Central memory CD8-positive, alpha-beta T cell (primary cell): ENCODE results near the gene SCFD2.

Experiments used
- ATAC-seq: fragments of 150-1000 bp; cut with Tn5 transposase; replicated peaks from 2 replicates; pipeline ENCODE4 v1.10.0; 2022; ENCODE audit warnings: mild to moderate bottlenecking, moderate FRiP score, moderate number of reproducible peaks; ENCODE audit not compliant: poor library complexity, severe bottlenecking; ENCODE audit errors: extremely low read depth
- DNase-seq, 2 donors: peaks; one replicate each; pipeline ENCODE4 v3.0.0; 2021; ENCODE audit warnings: low spot score in 2 of 2
- H3K27ac Mint-ChIP-seq: one replicate; pipeline ENCODE4 v1.8.0; 2022; ENCODE audit warnings: low read depth, mild to moderate bottlenecking, moderate library complexity, mixed read lengths
- H3K27me3 Mint-ChIP-seq: one replicate; pipeline ENCODE4 v1.8.0; 2022; ENCODE audit warnings: mixed read lengths
- H3K36me3 Mint-ChIP-seq: one replicate; pipeline ENCODE4 v1.8.0; 2022; ENCODE audit warnings: mild to moderate bottlenecking, moderate library complexity, mixed read lengths; ENCODE audit not compliant: insufficient read depth
- H3K4me1 Mint-ChIP-seq: one replicate; pipeline ENCODE4 v1.8.0; 2022; ENCODE audit warnings: mixed read lengths
- H3K4me3 Mint-ChIP-seq: one replicate; pipeline ENCODE4 v1.8.0; 2022; ENCODE audit warnings: mild to moderate bottlenecking, moderate library complexity, mixed read lengths
- H3K9me3 Mint-ChIP-seq: one replicate; pipeline ENCODE4 v1.8.0; 2022; ENCODE audit warnings: mixed read lengths

The SCFD2 gene

DNA sequence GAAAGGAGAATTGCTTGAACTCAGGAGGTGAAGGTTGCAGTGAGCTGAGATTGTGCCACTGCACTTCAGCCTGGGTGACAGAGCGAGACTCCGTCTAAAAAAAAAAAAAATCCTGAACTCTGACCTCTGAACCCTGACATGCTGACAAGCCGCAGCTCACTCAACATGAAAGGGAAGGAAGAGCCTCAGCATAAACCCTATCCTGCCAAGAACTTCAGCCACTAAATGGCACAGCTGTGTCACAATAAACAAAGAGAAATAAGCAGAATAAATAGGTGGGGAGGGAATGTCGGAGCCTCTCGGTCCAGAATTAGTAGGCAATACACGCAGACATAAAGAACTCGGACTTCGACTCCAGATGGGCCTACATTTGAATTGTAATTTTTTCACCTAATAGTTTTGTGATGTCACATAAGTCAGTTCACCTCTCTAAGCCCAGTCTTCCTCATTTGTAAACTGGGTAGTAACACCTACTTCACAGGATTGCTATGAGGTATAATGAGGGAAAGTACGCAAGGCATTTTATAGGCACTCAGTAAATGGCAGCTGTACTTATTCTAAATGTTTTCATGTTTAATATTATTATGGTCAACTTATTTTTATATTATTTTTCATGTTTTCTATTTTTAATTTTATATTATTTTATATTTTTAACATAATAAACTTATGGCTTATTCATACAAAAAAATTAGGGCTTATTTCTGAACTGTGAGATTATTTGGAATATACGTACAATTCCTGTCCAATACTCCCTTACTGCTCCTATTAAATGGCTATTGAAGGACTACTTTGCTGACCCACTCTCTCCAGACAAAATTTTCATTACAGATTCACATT, 243.4 kb downstream of the SCFD2 start:
- Mint-ChIP-seq H3K36me3 (peaks cover 1% of the 10 kb centered on the region), H3K9me3 (no peaks in the 10 kb centered on the region), H3K4me3 (no peak overlapping the region), H3K27ac (no peak overlapping the region), H3K27me3 (no peaks in the 10 kb centered on the region), H3K4me1 (no peaks in the 10 kb centered on the region)
- DNase-seq (no peak), ATAC-seq (no peak)

DNA sequence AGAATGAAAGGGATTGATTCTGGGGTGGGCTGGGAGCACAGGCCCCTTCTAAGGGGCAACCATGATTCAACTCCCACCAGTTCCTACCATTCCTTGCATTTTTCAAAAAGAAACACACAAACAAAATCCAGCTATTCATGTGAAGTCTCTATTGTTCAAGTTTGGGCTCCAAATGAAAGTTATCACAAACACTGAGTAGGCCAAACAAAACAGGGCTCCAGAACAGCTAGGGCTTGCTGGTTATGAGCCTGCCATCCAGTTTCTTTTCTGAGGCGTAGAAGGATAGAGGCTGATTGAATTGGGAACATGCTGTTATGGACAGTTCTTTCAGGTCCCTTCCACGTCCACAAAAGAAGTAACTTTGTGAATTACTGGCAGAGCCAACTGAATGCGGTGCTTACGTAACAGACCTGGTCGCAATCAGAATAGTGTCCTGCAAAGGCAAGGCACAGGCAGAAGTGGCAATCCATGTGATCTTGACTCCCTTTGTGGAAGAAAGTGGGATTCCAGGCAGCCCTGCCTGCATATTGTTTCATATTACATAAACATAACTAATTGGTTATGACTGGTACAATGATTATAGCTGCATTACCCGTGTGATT, 244.5 kb downstream of the SCFD2 start:
- Mint-ChIP-seq H3K4me3 (no peak overlapping the region), H3K27ac (no peak overlapping the region), H3K27me3 (no peaks in the 10 kb centered on the region), H3K4me1 (no peaks in the 10 kb centered on the region), H3K9me3 (no peaks in the 10 kb centered on the region), H3K36me3 (no peaks in the 10 kb centered on the region)
- DNase-seq: no peak
- ATAC-seq: no peak

DNA sequence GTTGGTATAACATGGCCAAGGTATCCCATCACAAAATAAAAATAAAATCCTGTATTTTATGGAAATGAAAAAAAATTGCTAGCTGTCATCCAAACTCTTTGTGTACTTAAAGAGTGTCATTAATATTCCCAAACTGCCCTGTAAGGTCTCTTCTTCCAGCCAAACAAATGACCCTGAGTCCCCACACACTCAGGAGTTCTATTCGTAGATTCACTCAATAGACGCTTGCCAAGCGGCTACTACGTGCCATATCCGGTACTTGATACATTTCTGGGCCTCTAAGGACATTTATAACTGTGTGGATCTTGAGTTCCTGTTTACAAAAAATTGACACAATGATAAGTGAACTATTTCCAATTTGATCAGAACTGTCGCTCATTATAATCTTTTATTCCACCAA, 245.1 kb downstream of the SCFD2 start:
- Mint-ChIP-seq H3K4me1 (no peaks in the 10 kb centered on the region), H3K27me3 (no peaks in the 10 kb centered on the region), H3K36me3 (no peaks in the 10 kb centered on the region), H3K4me3 (no peak overlapping the region), H3K27ac (no peak overlapping the region), H3K9me3 (no peaks in the 10 kb centered on the region)
- no peak for ATAC-seq
- DNase-seq: no peak

DNA sequence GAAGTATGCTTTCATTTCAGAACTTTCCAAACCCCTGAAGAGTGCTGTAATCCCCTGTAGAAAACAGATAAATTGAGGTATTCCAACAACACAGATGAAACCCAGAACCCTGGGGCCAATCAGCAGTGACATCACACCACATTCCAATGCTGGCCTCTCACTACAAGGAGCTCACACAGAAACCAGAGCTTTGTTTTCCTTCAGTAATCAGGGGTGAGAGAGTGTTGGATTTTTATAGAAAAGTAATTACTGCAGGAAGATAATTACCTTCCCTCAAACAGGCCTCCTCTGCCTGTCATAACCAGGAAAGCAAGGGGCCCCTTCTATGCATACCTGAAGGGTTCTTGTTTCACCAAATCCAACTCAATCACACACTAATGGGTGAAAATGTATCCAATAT, 246.2 kb downstream of the SCFD2 start:
- H3K36me3 Mint-ChIP-seq: no peaks in the 10 kb centered on the region
- H3K4me3 Mint-ChIP-seq: no peak overlapping the region
- no peaks in the 10 kb centered on the region for H3K4me1 Mint-ChIP-seq
- no peaks in the 10 kb centered on the region for H3K9me3 Mint-ChIP-seq
- DNase-seq (no peak), ATAC-seq (no peak)
- no peaks in the 10 kb centered on the region for H3K27me3 Mint-ChIP-seq
- no peak overlapping the region for H3K27ac Mint-ChIP-seq

DNA sequence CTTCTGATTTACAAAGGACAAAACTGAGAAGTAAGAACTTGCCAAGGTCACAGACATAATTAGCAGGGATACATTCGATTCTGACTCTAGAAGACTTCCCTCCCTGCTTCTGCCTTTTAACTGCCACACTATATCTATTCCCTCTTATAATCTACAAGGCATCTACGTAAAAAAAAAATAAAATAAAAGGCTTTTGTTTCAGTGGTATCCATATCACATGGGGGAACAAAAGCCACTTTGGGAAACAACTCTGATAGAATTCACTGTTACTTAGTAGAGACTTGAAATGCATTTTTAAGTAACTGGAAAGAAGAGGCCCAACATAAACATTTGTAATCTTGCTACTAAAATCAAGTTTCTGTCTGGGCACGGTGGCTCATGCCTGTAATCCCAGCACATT, 247.2 kb downstream of the SCFD2 start:
- DNase-seq (no peak), ATAC-seq (no peak)
- H3K27me3 Mint-ChIP-seq: no peaks in the 10 kb centered on the region
- no peaks in the 10 kb centered on the region for H3K9me3 Mint-ChIP-seq
- H3K4me3 Mint-ChIP-seq: no peak overlapping the region
- no peaks in the 10 kb centered on the region for H3K4me1 Mint-ChIP-seq
- H3K36me3 Mint-ChIP-seq: no peaks in the 10 kb centered on the region
- H3K27ac Mint-ChIP-seq: no peak overlapping the region

DNA sequence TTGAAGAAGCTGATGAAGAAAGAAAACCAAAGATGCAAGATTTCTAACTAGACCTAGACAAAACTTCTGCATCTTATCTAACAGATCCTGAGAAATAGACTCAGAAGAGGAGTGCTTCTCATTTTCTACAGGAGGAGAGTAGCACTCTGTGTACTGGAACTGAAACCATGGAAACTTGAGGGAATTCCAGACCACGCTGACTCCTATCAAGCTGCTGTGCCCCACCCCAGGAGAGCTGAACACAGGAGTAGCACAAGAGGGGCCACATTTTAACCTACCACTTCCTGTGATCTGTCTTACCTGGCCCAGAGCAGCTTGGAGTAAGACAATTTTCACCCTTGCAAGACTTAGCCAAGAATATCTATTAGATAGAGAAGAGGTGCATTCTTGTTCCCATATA, 248.9 kb downstream of the SCFD2 start:
- no peaks in the 10 kb centered on the region for H3K9me3 Mint-ChIP-seq
- H3K36me3 Mint-ChIP-seq: no peaks in the 10 kb centered on the region
- no peaks in the 10 kb centered on the region for H3K27me3 Mint-ChIP-seq
- no peaks in the 10 kb centered on the region for H3K4me1 Mint-ChIP-seq
- no peak overlapping the region for H3K27ac Mint-ChIP-seq
- no peak for ATAC-seq
- DNase-seq: no peak
- no peak overlapping the region for H3K4me3 Mint-ChIP-seq

DNA sequence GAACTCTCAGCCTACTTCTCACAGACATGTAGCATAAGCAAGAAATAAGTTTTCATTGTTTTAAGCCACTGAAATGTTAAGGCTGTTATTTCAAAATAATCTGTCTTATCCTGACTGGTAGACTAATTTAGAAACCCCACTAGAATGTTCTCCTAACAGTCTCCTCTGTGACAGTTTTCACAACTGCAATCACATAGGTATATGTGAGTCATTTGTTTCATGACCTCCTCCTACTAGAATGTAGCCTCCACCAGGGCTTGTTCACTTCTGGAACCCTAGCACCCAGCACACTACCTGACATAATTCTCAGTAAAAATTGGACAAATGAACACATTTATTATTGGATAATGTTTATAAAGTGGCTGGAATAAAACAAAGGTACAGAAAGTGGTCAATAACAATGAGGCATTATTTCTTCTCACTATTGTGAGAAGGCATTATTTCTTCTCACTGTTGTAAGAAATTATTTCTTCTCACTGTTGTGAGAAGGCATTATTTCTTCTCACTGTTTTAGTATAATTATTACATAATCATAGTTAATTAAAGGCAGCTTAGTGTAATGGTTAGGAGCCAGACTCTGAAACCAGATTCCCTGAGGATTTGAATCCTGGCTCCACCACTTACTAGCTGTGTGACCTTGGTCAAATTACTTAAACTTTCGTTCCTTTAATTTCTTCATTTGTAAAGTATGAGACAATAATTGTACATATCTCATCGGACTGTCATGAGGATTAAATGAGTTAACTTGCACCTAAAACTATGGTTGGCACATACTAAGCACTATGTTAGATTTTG, 252.2 kb downstream of the SCFD2 start:
- Mint-ChIP-seq H3K9me3 (no peaks in the 10 kb centered on the region), H3K36me3 (no peaks in the 10 kb centered on the region), H3K4me3 (no peak overlapping the region), H3K27ac (no peak overlapping the region), H3K4me1 (peaks cover 7% of the 10 kb centered on the region), H3K27me3 (no peaks in the 10 kb centered on the region)
- DNase-seq (no peak), ATAC-seq (no peak)

DNA sequence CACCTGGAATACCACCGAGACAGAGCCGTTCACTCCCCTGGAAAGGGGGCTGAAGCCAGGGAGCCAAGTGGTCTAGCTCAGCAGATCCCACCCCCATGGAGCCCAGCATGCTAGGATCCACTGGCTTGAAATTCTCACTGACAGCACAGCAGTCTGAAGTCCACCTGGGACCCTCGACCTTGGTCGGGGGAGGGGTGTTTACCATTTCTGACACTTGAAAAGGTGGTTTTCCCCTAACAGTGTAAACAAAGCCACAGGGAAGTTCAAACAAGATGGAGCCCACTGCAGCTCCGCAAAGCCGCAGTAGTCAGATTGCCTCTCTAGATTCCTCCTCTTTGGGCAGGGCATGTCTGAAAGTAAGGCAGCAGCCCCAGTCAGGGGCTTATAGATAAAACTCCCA, 260.5 kb downstream of the SCFD2 start:
- Mint-ChIP-seq H3K36me3 (no peaks in the 10 kb centered on the region), H3K4me3 (no peak overlapping the region), H3K9me3 (no peaks in the 10 kb centered on the region), H3K27ac (no peak overlapping the region), H3K4me1 (peaks cover 28% of the 10 kb centered on the region), H3K27me3 (no peaks in the 10 kb centered on the region)
- DNase-seq: no peak
- ATAC-seq: no peak

DNA sequence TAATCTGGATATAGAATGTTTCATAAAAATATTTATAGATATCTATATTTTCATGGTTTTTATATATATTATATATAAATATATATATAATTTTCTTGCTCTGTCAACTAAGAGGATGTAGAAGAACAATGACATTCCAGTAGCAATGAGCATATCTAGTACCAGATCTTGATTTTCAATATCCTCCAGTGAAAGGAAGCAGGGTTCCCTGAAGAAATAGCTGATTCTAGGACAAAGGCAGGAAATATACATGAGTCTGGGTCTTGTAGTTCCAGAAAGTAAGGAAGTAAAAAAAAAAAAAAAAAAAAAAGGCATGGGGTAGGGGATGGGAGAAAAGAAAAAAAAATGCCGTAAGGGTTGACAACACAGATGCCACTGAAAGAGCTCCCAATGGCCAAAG, 262.4 kb downstream of the SCFD2 start:
- H3K4me1 Mint-ChIP-seq: peaks cover 21% of the 10 kb centered on the region
- H3K9me3 Mint-ChIP-seq: peaks cover 4% of the 10 kb centered on the region
- ATAC-seq (no peak), DNase-seq (no peak)
- no peaks in the 10 kb centered on the region for H3K36me3 Mint-ChIP-seq
- no peak overlapping the region for H3K4me3 Mint-ChIP-seq
- no peaks in the 10 kb centered on the region for H3K27me3 Mint-ChIP-seq
- no peak overlapping the region for H3K27ac Mint-ChIP-seq

DNA sequence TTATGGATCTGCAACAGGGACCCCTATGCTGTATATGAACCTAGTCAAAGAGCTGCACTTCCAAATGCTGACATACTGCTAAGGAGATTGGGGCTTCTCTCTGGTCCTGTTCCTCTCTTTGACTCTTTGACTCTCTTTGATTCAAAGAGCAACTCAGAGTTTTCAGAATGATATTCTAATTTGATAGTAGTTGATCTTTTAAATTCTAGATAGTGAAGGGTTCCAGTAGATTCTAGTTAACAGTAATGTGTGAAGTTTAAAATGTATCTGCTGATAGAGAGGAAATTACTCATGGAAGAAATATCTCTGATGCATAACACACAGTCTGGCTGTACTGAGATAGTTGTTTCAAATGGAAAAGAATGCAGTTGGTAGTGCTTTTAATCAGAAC, 264.7 kb downstream of the SCFD2 start:
- DNase-seq: no peak
- Mint-ChIP-seq H3K4me1 (peaks cover under 1% of the 10 kb centered on the region), H3K27ac (no peak overlapping the region), H3K27me3 (no peaks in the 10 kb centered on the region), H3K9me3 (peaks cover 6% of the 10 kb centered on the region), H3K4me3 (no peak overlapping the region), H3K36me3 (no peaks in the 10 kb centered on the region)
- ATAC-seq: no peak

DNA sequence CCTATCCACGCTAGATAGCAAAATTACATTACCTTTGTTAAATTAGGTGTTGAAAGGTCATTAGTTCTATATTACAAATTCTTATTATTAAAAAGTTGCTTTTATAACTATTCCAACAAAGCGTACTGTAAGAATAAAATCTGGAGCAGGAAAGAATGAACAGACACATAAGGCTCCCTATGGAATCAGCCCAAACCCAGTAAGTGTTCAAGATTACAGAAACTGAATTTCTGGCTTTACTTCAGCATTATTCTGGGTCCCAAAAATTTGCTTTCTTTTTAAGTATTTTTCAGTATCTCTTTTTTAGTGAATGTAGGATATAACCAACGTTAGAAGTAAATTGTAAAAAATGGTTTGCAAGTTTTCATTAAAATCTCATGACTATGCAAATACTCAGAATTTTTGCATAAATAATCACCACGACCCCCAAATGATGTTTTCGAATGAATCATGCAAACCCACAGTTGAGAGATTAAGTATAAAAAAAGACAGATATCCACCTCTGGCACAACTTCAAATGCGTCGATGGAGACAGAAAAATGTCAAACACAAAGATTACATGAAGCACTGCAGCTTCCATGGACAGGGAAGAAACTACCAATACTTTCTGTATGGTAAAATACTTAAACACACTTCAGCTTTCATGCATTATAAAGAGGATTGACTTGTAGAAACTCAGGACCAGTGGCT, 265.2 kb downstream of the SCFD2 start:
- H3K27me3 Mint-ChIP-seq: no peaks in the 10 kb centered on the region
- DNase-seq: no peak
- no peaks in the 10 kb centered on the region for H3K36me3 Mint-ChIP-seq
- ATAC-seq: no peak
- peaks cover 6% of the 10 kb centered on the region for H3K9me3 Mint-ChIP-seq
- no peak overlapping the region for H3K27ac Mint-ChIP-seq
- H3K4me1 Mint-ChIP-seq: no peaks in the 10 kb centered on the region
- no peak overlapping the region for H3K4me3 Mint-ChIP-seq

DNA sequence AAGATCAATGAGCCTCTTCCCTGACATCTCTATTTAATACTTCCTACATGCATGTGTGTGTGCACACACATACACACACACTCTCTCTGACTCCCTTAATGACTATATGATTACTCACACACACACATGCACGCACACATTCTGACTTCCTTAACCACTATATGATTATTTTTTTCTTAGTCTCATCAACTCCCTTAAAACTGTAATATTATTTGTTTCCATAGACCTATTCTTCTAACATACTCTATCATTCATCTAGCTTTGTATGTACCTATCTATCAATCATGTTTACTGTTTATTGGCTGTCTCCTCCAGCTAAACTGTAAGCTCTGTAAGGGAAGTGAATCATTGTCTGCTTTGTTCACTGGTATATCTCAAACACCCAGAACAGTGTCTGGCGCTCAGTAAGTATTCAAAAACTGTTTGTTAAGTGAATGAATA, 267.2 kb downstream of the SCFD2 start:
- ATAC-seq (no peak), DNase-seq (no peak)
- no peak overlapping the region for H3K27ac Mint-ChIP-seq
- H3K36me3 Mint-ChIP-seq: peaks cover 1% of the 10 kb centered on the region
- peaks cover 6% of the 10 kb centered on the region for H3K9me3 Mint-ChIP-seq
- no peak overlapping the region for H3K4me3 Mint-ChIP-seq
- H3K27me3 Mint-ChIP-seq: no peaks in the 10 kb centered on the region
- H3K4me1 Mint-ChIP-seq: no peaks in the 10 kb centered on the region
